Caco-2 (cell line): Measurements from ENCODE around the gene SLC6A20. TPM values are rescaled to one million over a fixed set of nuclear protein-coding genes. Genes with fewer than 3 reads are reported as not detected.

Source experiments
- BruUV-seq: library from RNA; stranded (reverse); fragments of 400-500 nt; replicated peaks from 2 replicates; lab custom pipeline; 2021; lab: Mats Ljungman, UMichigan
- CTCF ChIA-PET: fragments of 300-600 bp; sonication (Branson Sonifier 250); formaldehyde crosslinking; loops from one replicate; lab custom pipeline; 2022; ENCODE audit warnings: antibody characterized with exemption; lab: Charles Lee
- POLR2A ChIA-PET: fragments of 300-600 bp; sonication (Branson Sonifier 250); formaldehyde crosslinking; loops from one replicate; lab custom pipeline; 2022; ENCODE audit warnings: antibody characterized with exemption; lab: Charles Lee
- DNase-seq, 2 experiments: peaks; one replicate each; pipeline versions ENCODE4 v3.0.0 to v3.0.0-alpha.2; 2020 to 2022
- H3K27me3 ChIP-seq: replicated peaks from 2 replicates; pipeline ENCODE4 v1.6.0; 2011; ENCODE audit warnings: low read length; ENCODE audit not compliant: control insufficient read depth, insufficient read depth
- H3K36me3 ChIP-seq: 2 replicates; pipeline ENCODE4 v1.5.1; 2011; ENCODE audit warnings: low read length; ENCODE audit not compliant: control insufficient read depth, insufficient read depth
- H3K4me1 ChIP-seq: fragments of 250-450 bp; sonication (Bioruptor Pico); 2 replicates; pipeline ENCODE4 v1.5.1; 2020; ENCODE audit warnings: mild to moderate bottlenecking
- H3K4me3 ChIP-seq: 2 replicates; pipeline ENCODE4 v1.5.1; 2011; ENCODE audit warnings: low read depth, mild to moderate bottlenecking, control low read depth, low read length
- H3K9me3 ChIP-seq: fragments of 250-450 bp; sonication (Bioruptor Pico); 2 replicates; pipeline ENCODE4 v1.5.1; 2020; ENCODE audit warnings: mild to moderate bottlenecking, moderate library complexity
- H3K27ac Mint-ChIP-seq: one replicate; pipeline ENCODE4 v1.8.0; 2022; ENCODE audit warnings: mixed read lengths; ENCODE audit not compliant: unreplicated experiment
- H3K27me3 Mint-ChIP-seq: one replicate; pipeline ENCODE4 v1.8.0; 2022; ENCODE audit warnings: mixed read lengths; ENCODE audit not compliant: insufficient read depth, unreplicated experiment
- H3K36me3 Mint-ChIP-seq: one replicate; pipeline ENCODE4 v1.8.0; 2022; ENCODE audit warnings: mild to moderate bottlenecking, mixed read lengths; ENCODE audit not compliant: insufficient read depth, unreplicated experiment
- H3K4me1 Mint-ChIP-seq: one replicate; pipeline ENCODE4 v1.8.0; 2022; ENCODE audit warnings: low read depth, mixed read lengths; ENCODE audit not compliant: unreplicated experiment
- H3K4me3 Mint-ChIP-seq: one replicate; pipeline ENCODE4 v1.8.0; 2022; ENCODE audit warnings: mild to moderate bottlenecking, moderate library complexity, mixed read lengths; ENCODE audit not compliant: unreplicated experiment
- H3K9me3 Mint-ChIP-seq: one replicate; pipeline ENCODE4 v1.8.0; 2022; ENCODE audit warnings: mixed read lengths; ENCODE audit not compliant: unreplicated experiment
- CTCF ChIP-seq, 2 experiments: fragments of 200-600 bp in 1 of 2; IDR thresholded peaks; 1 replicate in 1 of 2; 2 replicates in 1 of 2; pipeline versions ENCODE4 v1.5.1 to v1.8.0; 2011 to 2022; ENCODE audit warnings: antibody characterized with exemption in 1 of 2, control low read depth in 1 of 2, inconsistent platforms in 1 of 2, low read depth in 1 of 2, low read length in 1 of 2, mild to moderate bottlenecking in 1 of 2, moderate library complexity in 1 of 2; ENCODE audit not compliant: insufficient read depth in 1 of 2, severe bottlenecking in 1 of 2, unreplicated experiment in 1 of 2
- intact Hi-C: fragments of 100-400 bp; cut with micrococcal nuclease; formaldehyde crosslinking; loops from one replicate; pipeline ENCODE4 v1.10.0; 2022; ENCODE audit not compliant: unreplicated experiment
- total RNA-seq: library from RNA; stranded (reverse); gene quantifications from 2 replicates; pipeline ENCODE4 v1.2.3, GENCODE V29; 2022

The SLC6A20 gene
- total RNA-seq, 1 experiment from 2014 or later, result 0.39 TPM

GRCh38 chr3:45783667-45784066, 12.7 kb downstream of the SLC6A20 start:
- intact Hi-C loops, result no loop called here
- ChIA-PET CTCF (no interaction called here), POLR2A (no interaction called here)
- Mint-ChIP-seq H3K36me3 (no peaks in the 10 kb centered on the region), H3K27ac (no peak overlapping the region), H3K4me1 (no peaks in the 10 kb centered on the region), H3K27me3 (peaks cover 5% of the 10 kb centered on the region), H3K9me3 (no peaks in the 10 kb centered on the region), H3K4me3 (no peak overlapping the region)
- Histone ChIP-seq H3K27me3 (no peaks in the 10 kb centered on the region), H3K4me3 (no peak overlapping the region), H3K4me1 (no peaks in the 10 kb centered on the region), H3K9me3 (no peaks in the 10 kb centered on the region), H3K36me3 (no peaks in the 10 kb centered on the region)
- no peak for TF ChIP-seq CTCF (IDR thresholded peaks at IDR 0.05; ENCODE audit: insufficient read depth in 1 of 2, low read depth in 1 of 2, low read length in 1 of 2, severe bottlenecking in 1 of 2, unreplicated experiment in 1 of 2)
- BruUV-seq, result no TSS peak
- peak in 1 of 2 experiments; percentile 21 for DNase-seq

GRCh38 chr3:45782381-45782780, 14.0 kb downstream of the SLC6A20 start:
- BruUV-seq, result no TSS peak
- Histone ChIP-seq H3K36me3 (no peaks in the 10 kb centered on the region), H3K27me3 (no peaks in the 10 kb centered on the region), H3K9me3 (no peaks in the 10 kb centered on the region), H3K4me1 (no peaks in the 10 kb centered on the region), H3K4me3 (no peak overlapping the region)
- intact Hi-C loops, result no loop called here
- TF ChIP-seq CTCF (IDR thresholded peaks at IDR 0.05; ENCODE audit: insufficient read depth in 1 of 2, low read depth in 1 of 2, low read length in 1 of 2, severe bottlenecking in 1 of 2, unreplicated experiment in 1 of 2), result no peak
- H3K36me3 Mint-ChIP-seq, result no peaks in the 10 kb centered on the region
- CTCF ChIA-PET, result no interaction called here
- H3K4me3 Mint-ChIP-seq, result no peak overlapping the region
- H3K27ac Mint-ChIP-seq, result no peak overlapping the region
- DNase-seq, result no peak
- no peaks in the 10 kb centered on the region for H3K4me1 Mint-ChIP-seq
- POLR2A ChIA-PET, result no interaction called here
- no peaks in the 10 kb centered on the region for H3K9me3 Mint-ChIP-seq
- H3K27me3 Mint-ChIP-seq, result peaks cover 5% of the 10 kb centered on the region

GRCh38 chr3:45781841-45782240, 14.5 kb downstream of the SLC6A20 start:
- intact Hi-C loops, result no loop called here
- no peak overlapping the region for H3K4me3 ChIP-seq
- H3K4me3 Mint-ChIP-seq, result no peak overlapping the region
- H3K27me3 Mint-ChIP-seq, result no peaks in the 10 kb centered on the region
- no peaks in the 10 kb centered on the region for H3K9me3 Mint-ChIP-seq
- CTCF ChIA-PET, result no interaction called here
- no peaks in the 10 kb centered on the region for H3K4me1 Mint-ChIP-seq
- no TSS peak for BruUV-seq
- H3K36me3 ChIP-seq, result no peaks in the 10 kb centered on the region
- H3K9me3 ChIP-seq, result no peaks in the 10 kb centered on the region
- no peak overlapping the region for H3K27ac Mint-ChIP-seq
- POLR2A ChIA-PET, result no interaction called here
- TF ChIP-seq CTCF (IDR thresholded peaks at IDR 0.05; ENCODE audit: insufficient read depth in 1 of 2, low read depth in 1 of 2, low read length in 1 of 2, severe bottlenecking in 1 of 2, unreplicated experiment in 1 of 2), result no peak
- H3K27me3 ChIP-seq, result no peaks in the 10 kb centered on the region
- DNase-seq, result peak in 1 of 2 experiments; percentile 15
- no peaks in the 10 kb centered on the region for H3K36me3 Mint-ChIP-seq
- no peaks in the 10 kb centered on the region for H3K4me1 ChIP-seq
